Breast epithelium (tissue), 3 donors: ENCODE results near the gene ARID3C.

Experiments
- POLR2A ChIP-seq: fragments of 450-650 bp; IDR thresholded peaks from one replicate; pipeline ENCODE4 v1.6.1; 2016; ENCODE audit warnings: antibody characterized with exemption, mild to moderate bottlenecking, moderate library complexity
- TF ChIP-seq, protein P1 (sequence below), 3 donors: fragments of 450-650 bp; IDR thresholded peaks; one replicate each; pipeline ENCODE4 v1.5.1; 2016 to 2017; ENCODE audit warnings: antibody characterized with exemption in 3 of 3, mild to moderate bottlenecking in 3 of 3, moderate library complexity in 3 of 3

DNA sequence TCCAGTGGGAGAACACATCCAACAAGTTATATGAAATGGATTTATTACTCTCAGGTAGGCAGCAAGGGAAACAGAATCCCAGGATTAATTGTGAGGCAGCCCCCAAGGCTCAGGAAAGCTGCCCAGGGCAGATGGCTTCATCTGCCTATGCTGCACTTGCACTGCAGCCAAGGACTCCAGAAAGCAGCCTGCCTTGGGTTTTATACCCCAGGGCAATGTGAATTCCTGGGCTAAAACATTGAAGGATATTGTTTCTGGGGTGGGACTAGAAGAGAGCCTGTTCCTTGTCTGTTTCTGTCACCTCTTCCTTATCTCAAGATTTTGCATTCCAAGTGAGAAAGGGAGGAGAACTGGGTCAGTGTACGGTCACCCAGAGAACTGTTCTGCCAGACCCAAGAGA is 42.4 kb upstream of the ARID3C start:
- TF ChIP-seq, protein P1, sequence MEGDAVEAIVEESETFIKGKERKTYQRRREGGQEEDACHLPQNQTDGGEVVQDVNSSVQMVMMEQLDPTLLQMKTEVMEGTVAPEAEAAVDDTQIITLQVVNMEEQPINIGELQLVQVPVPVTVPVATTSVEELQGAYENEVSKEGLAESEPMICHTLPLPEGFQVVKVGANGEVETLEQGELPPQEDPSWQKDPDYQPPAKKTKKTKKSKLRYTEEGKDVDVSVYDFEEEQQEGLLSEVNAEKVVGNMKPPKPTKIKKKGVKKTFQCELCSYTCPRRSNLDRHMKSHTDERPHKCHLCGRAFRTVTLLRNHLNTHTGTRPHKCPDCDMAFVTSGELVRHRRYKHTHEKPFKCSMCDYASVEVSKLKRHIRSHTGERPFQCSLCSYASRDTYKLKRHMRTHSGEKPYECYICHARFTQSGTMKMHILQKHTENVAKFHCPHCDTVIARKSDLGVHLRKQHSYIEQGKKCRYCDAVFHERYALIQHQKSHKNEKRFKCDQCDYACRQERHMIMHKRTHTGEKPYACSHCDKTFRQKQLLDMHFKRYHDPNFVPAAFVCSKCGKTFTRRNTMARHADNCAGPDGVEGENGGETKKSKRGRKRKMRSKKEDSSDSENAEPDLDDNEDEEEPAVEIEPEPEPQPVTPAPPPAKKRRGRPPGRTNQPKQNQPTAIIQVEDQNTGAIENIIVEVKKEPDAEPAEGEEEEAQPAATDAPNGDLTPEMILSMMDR (IDR thresholded peaks at IDR 0.05) = no peak
- no peak for TF ChIP-seq POLR2A
